Limb (tissue), 2 donors: ENCODE results near the gene EBF3.

Experiments
- DNase-seq, 2 donors: peaks; one replicate each; pipeline ENCODE4 v3.0.0-alpha.2; 2016; ENCODE audit errors: extremely low spot score in 2 of 2

EBF3 gene

GRCh38 chr10:129800796-129801340 lies 163.2 kb downstream of the EBF3 start:
- no peak for DNase-seq

GRCh38 chr10:129799942-129800341 lies 164.1 kb downstream of the EBF3 start:
- no peak for DNase-seq

GRCh38 chr10:129796710-129797420 lies 167.2 kb downstream of the EBF3 start:
- DNase-seq: no peak

GRCh38 chr10:129793996-129794395 lies 170.1 kb downstream of the EBF3 start:
- no peak for DNase-seq

GRCh38 chr10:129793479-129793878 lies 170.6 kb downstream of the EBF3 start:
- DNase-seq: no peak

GRCh38 chr10:129792864-129793263 lies 171.2 kb downstream of the EBF3 start:
- no peak for DNase-seq

- peak in 1 of 2 donors; percentile 38 for DNase-seq
These were observed 171.9 kb downstream of the EBF3 start for GRCh38 chr10:129792141-129792540.

- DNase-seq: no peak
These were observed 173.2 kb downstream of the EBF3 start for GRCh38 chr10:129790715-129791446.

- DNase-seq: peak in 1 of 2 donors; percentile 55
These were observed 175.9 kb downstream of the EBF3 start for GRCh38 chr10:129788215-129788614.

- no peak for DNase-seq
These were observed 176.5 kb downstream of the EBF3 start for GRCh38 chr10:129787557-129787956.

GRCh38 chr10:129786216-129786615 lies 177.9 kb downstream of the EBF3 start:
- no peak for DNase-seq

- peak in 1 of 2 donors; percentile 23 for DNase-seq
These were observed 178.5 kb downstream of the EBF3 start for GRCh38 chr10:129785536-129785981.
